ENCODE results near the gene FAM168A.
"Not testable (repeated sequence)": the region's sequence is repeated elsewhere in the genome, so short reads cannot be mapped to it uniquely, and the experiment has no call there.

FAM168A gene

DNA sequence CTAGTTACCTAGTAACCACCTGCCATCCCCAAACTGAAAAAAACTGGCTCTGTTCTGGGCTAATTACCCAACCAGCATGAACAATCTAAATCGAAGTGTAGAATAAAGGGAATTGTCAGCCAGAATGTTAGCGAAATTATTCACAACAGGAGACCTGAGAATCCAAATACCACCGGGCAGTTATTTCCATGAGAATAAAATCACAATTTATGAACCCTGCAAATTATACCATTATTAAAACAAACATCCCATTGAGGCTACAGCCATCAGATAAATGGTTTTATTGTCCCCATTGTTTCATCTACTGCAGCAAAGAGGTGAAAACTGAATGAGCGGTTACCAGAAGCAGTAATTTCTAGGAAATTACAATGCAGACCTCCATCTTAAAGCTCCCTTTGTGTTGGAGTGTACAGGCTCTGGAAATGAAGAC is 21.7 kb downstream of the FAM168A start:
- Histone ChIP-seq H3K4me2 (ENCODE audit: low read depth, low read length) (no peak overlapping the region), H3K9ac (ENCODE audit: low read length) (no peak overlapping the region), H3F3A (ENCODE audit: insufficient read depth, low read length) (no peaks in the 10 kb centered on the region), H3K27me3 (replicated peaks; ENCODE audit: insufficient read depth, low read length) (no peaks in the 10 kb centered on the region), H2AFZ (ENCODE audit: low read length) (no peak overlapping the region), H4K20me1 (ENCODE audit: insufficient read depth, low read length) (no peaks in the 10 kb centered on the region), H3K79me2 (ENCODE audit: low read length) (no peaks in the 10 kb centered on the region), H3K9me3 (replicated peaks; ENCODE audit: insufficient read depth, low read length) (no peaks in the 10 kb centered on the region), H3K4me1 (ENCODE audit: low read length) (no peaks in the 10 kb centered on the region), H3K4me3 (ENCODE audit: low read length) (no peak overlapping the region), H3K27ac (ENCODE audit: low read length) (no peak overlapping the region), H3K9me2 (replicated peaks; ENCODE audit: insufficient read depth, low read length) (no peaks in the 10 kb centered on the region), H3K36me3 (replicated peaks; ENCODE audit: insufficient read depth, low read length) (no peaks in the 10 kb centered on the region)
- no peak for DNase-seq
- TF ChIP-seq CTCF (IDR thresholded peaks at IDR 0.05; ENCODE audit: low read length) (no peak), EZH2 (optimal IDR thresholded peaks at IDR 0.05; ENCODE audit: low read depth, low read length) (no peak), EZH2phosphoT487 (IDR thresholded peaks at IDR 0.05; ENCODE audit: low read length) (no peak)

GRCh38 chr11:73571982-73572381 is 25.9 kb downstream of the FAM168A start:
- not testable (repeated sequence) for H3K4me3 ChIP-seq (ENCODE audit: low read length); DNase-seq; H3K36me3 ChIP-seq (replicated peaks; ENCODE audit: insufficient read depth, low read length); H3K27me3 ChIP-seq (replicated peaks; ENCODE audit: insufficient read depth, low read length); H3K4me1 ChIP-seq (ENCODE audit: low read length); H3K9me3 ChIP-seq (replicated peaks; ENCODE audit: insufficient read depth, low read length); H3K27ac ChIP-seq (ENCODE audit: low read length); H3K79me2 ChIP-seq (ENCODE audit: low read length); H4K20me1 ChIP-seq (ENCODE audit: insufficient read depth, low read length); H3K4me2 ChIP-seq (ENCODE audit: low read depth, low read length); H3K9ac ChIP-seq (ENCODE audit: low read length); H3F3A ChIP-seq (ENCODE audit: insufficient read depth, low read length); H2AFZ ChIP-seq (ENCODE audit: low read length); H3K9me2 ChIP-seq (replicated peaks; ENCODE audit: insufficient read depth, low read length)

- DNase-seq, result no peak
- Histone ChIP-seq H3K9ac (ENCODE audit: low read length) (no peak overlapping the region), H3K9me3 (replicated peaks; ENCODE audit: insufficient read depth, low read length) (no peaks in the 10 kb centered on the region), H4K20me1 (ENCODE audit: insufficient read depth, low read length) (no peaks in the 10 kb centered on the region), H3K4me2 (ENCODE audit: low read depth, low read length) (no peak overlapping the region), H2AFZ (ENCODE audit: low read length) (no peak overlapping the region), H3K79me2 (ENCODE audit: low read length) (no peaks in the 10 kb centered on the region), H3K36me3 (replicated peaks; ENCODE audit: insufficient read depth, low read length) (no peaks in the 10 kb centered on the region), H3K27ac (ENCODE audit: low read length) (no peak overlapping the region), H3K4me1 (ENCODE audit: low read length) (no peaks in the 10 kb centered on the region), H3K4me3 (ENCODE audit: low read length) (no peak overlapping the region), H3F3A (ENCODE audit: insufficient read depth, low read length) (no peaks in the 10 kb centered on the region), H3K27me3 (replicated peaks; ENCODE audit: insufficient read depth, low read length) (no peaks in the 10 kb centered on the region), H3K9me2 (replicated peaks; ENCODE audit: insufficient read depth, low read length) (no peaks in the 10 kb centered on the region)
- TF ChIP-seq EZH2phosphoT487 (IDR thresholded peaks at IDR 0.05; ENCODE audit: low read length) (no peak), CTCF (IDR thresholded peaks at IDR 0.05; ENCODE audit: low read length) (no peak), EZH2 (optimal IDR thresholded peaks at IDR 0.05; ENCODE audit: low read depth, low read length) (no peak)
Measured at GRCh38 chr11:73570415-73571114, 27.3 kb downstream of the FAM168A start.

DNA sequence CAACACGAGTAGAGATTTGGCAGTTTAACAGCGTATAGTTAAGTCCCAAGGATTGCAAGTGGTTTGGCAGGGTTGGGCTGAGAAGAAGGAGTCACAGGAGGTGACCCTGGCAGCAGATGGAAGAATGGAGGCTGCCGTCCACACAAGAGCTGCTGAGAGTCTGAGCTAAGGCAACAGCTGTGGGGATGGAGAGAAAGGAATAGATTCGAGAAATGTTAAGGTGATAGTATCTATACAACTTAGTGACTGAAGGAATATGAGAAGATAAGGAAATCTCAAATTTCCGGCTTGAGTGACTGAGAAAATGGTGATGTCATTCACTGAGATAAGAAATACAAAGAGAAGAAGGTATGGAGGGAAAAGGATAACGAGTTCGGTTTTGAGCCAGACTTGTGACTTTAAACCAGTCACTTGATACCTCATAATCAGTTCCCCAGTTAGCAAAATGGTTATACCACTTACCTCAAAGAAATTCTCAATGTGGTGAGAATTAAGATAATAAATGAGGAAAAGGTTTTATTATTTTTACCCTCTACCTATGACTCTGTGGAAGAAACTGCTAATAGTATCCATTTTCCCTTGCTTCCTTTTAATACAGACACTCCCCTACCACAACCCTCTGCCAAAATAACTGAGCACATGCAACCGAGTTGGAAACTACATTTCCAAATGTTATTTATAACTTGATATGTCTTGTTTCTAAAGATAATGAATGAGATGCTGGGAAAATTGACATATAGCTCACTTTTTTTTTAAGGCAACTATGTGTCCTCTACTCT is 30.7 kb downstream of the FAM168A start:
- no peaks in the 10 kb centered on the region for H3K79me2 ChIP-seq (ENCODE audit: low read length)
- no peaks in the 10 kb centered on the region for H3K9me2 ChIP-seq (replicated peaks; ENCODE audit: insufficient read depth, low read length)
- H3K4me1 ChIP-seq (ENCODE audit: low read length), result no peaks in the 10 kb centered on the region
- H3K4me2 ChIP-seq (ENCODE audit: low read depth, low read length), result no peak overlapping the region
- no peak for DNase-seq
- TF ChIP-seq CTCF (IDR thresholded peaks at IDR 0.05; ENCODE audit: low read length) (no peak), EZH2 (optimal IDR thresholded peaks at IDR 0.05; ENCODE audit: low read depth, low read length) (no peak), EZH2phosphoT487 (IDR thresholded peaks at IDR 0.05; ENCODE audit: low read length) (no peak)
- H3F3A ChIP-seq (ENCODE audit: insufficient read depth, low read length), result no peaks in the 10 kb centered on the region
- no peaks in the 10 kb centered on the region for H3K27me3 ChIP-seq (replicated peaks; ENCODE audit: insufficient read depth, low read length)
- no peak overlapping the region for H3K4me3 ChIP-seq (ENCODE audit: low read length)
- no peak overlapping the region for H3K9ac ChIP-seq (ENCODE audit: low read length)
- no peak overlapping the region for H2AFZ ChIP-seq (ENCODE audit: low read length)
- no peaks in the 10 kb centered on the region for H4K20me1 ChIP-seq (ENCODE audit: insufficient read depth, low read length)
- H3K36me3 ChIP-seq (replicated peaks; ENCODE audit: insufficient read depth, low read length), result no peaks in the 10 kb centered on the region
- H3K27ac ChIP-seq (ENCODE audit: low read length), result no peak overlapping the region
- no peaks in the 10 kb centered on the region for H3K9me3 ChIP-seq (replicated peaks; ENCODE audit: insufficient read depth, low read length)
